Measurements from ENCODE around the gene CTNNA1. TPM values are rescaled to one million over a fixed set of nuclear protein-coding genes. Genes with fewer than 3 reads are reported as not detected.
A peak's percentile ranks its signal among the peaks of the same experiment; 100 is the strongest.

The CTNNA1 gene
- total RNA-seq, 3 donors from 2014 or later (not counting 1 experiment from before 2014, with no cell fraction given) = 34.4 to 53.0 (median 49.8) TPM

DNA sequence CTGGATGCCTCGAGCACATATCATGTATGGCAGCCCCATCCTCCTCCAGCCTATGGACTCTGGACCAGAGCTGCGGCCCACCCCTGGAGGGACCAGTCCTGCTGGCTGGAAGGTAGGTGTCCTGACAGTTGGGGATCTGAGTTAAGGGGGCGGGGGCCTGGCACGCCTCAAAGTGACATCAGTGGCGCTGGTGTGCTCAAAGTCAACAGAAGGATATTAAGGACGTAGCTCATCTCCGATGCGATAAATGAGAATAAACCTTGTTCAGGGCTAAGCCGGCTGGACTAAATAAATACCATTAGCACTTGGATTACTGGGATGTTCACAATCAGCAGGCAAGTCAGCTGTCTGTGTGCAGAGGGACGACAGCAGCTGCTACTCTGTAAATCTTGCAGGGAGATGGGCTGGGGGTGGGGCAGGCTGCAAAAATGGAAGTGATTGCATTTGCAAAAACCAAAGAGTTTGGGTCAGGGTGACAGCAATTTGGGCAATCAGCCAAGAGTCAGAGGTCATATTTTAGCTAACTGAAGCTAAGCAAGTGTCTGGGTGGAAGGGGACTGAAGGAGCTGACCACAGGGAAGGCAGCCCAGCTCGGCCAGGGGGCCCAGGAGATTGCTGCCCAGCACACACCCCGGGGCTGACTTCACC is 201.9 kb downstream of the CTNNA1 start:
- WGBS (ENCODE audit: insufficient coverage) = 91% methylated on average over 12 of the region's 12 CpGs
- H3K36me3 Mint-ChIP-seq = no peaks in the 10 kb centered on the region
- Histone ChIP-seq H3K27ac (ENCODE audit: low read length) (no peak overlapping the region), H3K4me1 (ENCODE audit: control insufficient read depth, insufficient read depth, low read length) (peaks cover 23% of the 10 kb centered on the region), H3K4me3 (ENCODE audit: low read length) (no peak overlapping the region), H3K9me3 (ENCODE audit: control insufficient read depth, insufficient read depth, low read length) (no peaks in the 10 kb centered on the region), H3K27me3 (ENCODE audit: control insufficient read depth, insufficient read depth, low read length) (no peaks in the 10 kb centered on the region), H3K36me3 (ENCODE audit: control insufficient read depth, insufficient read depth, low read length) (no peaks in the 10 kb centered on the region)
- H3K27me3 Mint-ChIP-seq (ENCODE audit: low read depth in 2 of 2) = peaks cover 0 to 3% of the 10 kb centered on the region in 2 donors
- intact Hi-C loops (cut with micrococcal nuclease) = no loop called here
- ATAC-seq = no peak
- no peak overlapping the region for H3K4me3 Mint-ChIP-seq
- TF ChIP-seq, protein P1, sequence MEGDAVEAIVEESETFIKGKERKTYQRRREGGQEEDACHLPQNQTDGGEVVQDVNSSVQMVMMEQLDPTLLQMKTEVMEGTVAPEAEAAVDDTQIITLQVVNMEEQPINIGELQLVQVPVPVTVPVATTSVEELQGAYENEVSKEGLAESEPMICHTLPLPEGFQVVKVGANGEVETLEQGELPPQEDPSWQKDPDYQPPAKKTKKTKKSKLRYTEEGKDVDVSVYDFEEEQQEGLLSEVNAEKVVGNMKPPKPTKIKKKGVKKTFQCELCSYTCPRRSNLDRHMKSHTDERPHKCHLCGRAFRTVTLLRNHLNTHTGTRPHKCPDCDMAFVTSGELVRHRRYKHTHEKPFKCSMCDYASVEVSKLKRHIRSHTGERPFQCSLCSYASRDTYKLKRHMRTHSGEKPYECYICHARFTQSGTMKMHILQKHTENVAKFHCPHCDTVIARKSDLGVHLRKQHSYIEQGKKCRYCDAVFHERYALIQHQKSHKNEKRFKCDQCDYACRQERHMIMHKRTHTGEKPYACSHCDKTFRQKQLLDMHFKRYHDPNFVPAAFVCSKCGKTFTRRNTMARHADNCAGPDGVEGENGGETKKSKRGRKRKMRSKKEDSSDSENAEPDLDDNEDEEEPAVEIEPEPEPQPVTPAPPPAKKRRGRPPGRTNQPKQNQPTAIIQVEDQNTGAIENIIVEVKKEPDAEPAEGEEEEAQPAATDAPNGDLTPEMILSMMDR (IDR thresholded peaks at IDR 0.05) = no peak
- no peaks in the 10 kb centered on the region for H3K9me3 Mint-ChIP-seq
- DNase-seq = no peak
- H3K4me1 Mint-ChIP-seq = peaks cover 21 to 23% of the 10 kb centered on the region in 2 donors
- peak overlapping the region in 1 of 2 donors; percentile 57 for H3K27ac Mint-ChIP-seq

GRCh38 chr5:138955671-138956295 is 202.6 kb downstream of the CTNNA1 start:
- Histone ChIP-seq H3K4me1 (ENCODE audit: control insufficient read depth, insufficient read depth, low read length) (peaks cover 23% of the 10 kb centered on the region), H3K36me3 (ENCODE audit: control insufficient read depth, insufficient read depth, low read length) (no peaks in the 10 kb centered on the region), H3K27me3 (ENCODE audit: control insufficient read depth, insufficient read depth, low read length) (no peaks in the 10 kb centered on the region), H3K4me3 (ENCODE audit: low read length) (no peak overlapping the region), H3K9me3 (ENCODE audit: control insufficient read depth, insufficient read depth, low read length) (no peaks in the 10 kb centered on the region), H3K27ac (ENCODE audit: low read length) (no peak overlapping the region)
- Mint-ChIP-seq H3K27me3 (ENCODE audit: low read depth in 2 of 2) (peaks cover 0 to 2% of the 10 kb centered on the region in 2 donors), H3K36me3 (no peaks in the 10 kb centered on the region), H3K4me1 (peaks cover 21 to 23% of the 10 kb centered on the region in 2 donors), H3K9me3 (no peaks in the 10 kb centered on the region), H3K27ac (peak overlapping the region in 1 of 2 donors; percentile 57), H3K4me3 (no peak overlapping the region)
- 97% methylated on average over 9 of the region's 9 CpGs for WGBS (ENCODE audit: insufficient coverage)
- intact Hi-C loops (cut with micrococcal nuclease) = no loop called here
- TF ChIP-seq, protein P1 (IDR thresholded peaks at IDR 0.05) = no peak
- DNase-seq = no peak
- ATAC-seq = no peak

GRCh38 chr5:138956801-138957200 is 203.6 kb downstream of the CTNNA1 start:
- Histone ChIP-seq H3K27ac (ENCODE audit: low read length) (no peak overlapping the region), H3K9me3 (ENCODE audit: control insufficient read depth, insufficient read depth, low read length) (no peaks in the 10 kb centered on the region), H3K27me3 (ENCODE audit: control insufficient read depth, insufficient read depth, low read length) (no peaks in the 10 kb centered on the region), H3K36me3 (ENCODE audit: control insufficient read depth, insufficient read depth, low read length) (no peaks in the 10 kb centered on the region), H3K4me1 (ENCODE audit: control insufficient read depth, insufficient read depth, low read length) (peaks cover 20% of the 10 kb centered on the region), H3K4me3 (ENCODE audit: low read length) (no peak overlapping the region)
- intact Hi-C loops (cut with micrococcal nuclease) = no loop called here
- Mint-ChIP-seq H3K9me3 (no peaks in the 10 kb centered on the region), H3K4me3 (no peak overlapping the region), H3K36me3 (no peaks in the 10 kb centered on the region), H3K27me3 (ENCODE audit: low read depth in 2 of 2) (no peaks in the 10 kb centered on the region), H3K4me1 (peaks cover 21 to 23% of the 10 kb centered on the region in 2 donors), H3K27ac (no peak overlapping the region)
- no peak for ATAC-seq
- 88% methylated on average over 1 of the region's 1 CpG for WGBS (ENCODE audit: insufficient coverage)
- no peak for DNase-seq
- TF ChIP-seq, protein P1 (IDR thresholded peaks at IDR 0.05) = no peak

Data from natural killer cell (primary cell).